ENCODE data around the gene ITIH1.

- TF ChIP-seq CTCF (conservative IDR thresholded peaks at IDR 0.05) (no peak), EZH2 (IDR thresholded peaks at IDR 0.05; ENCODE audit: low read depth) (no peak)
Measured at GRCh38 chr3:52770496-52771333, 6.7 kb upstream of the ITIH1 start, which contains the start of gene NEK4.
